K562 (cell line): ENCODE results near the gene PLEKHN1. TPM values are rescaled to one million over a fixed set of nuclear protein-coding genes. Genes with fewer than 3 reads are reported as not detected.
A peak's percentile ranks its signal among the peaks of the same experiment; 100 is the strongest.

Experiments
- CEBPB ChIP-seq: fragments of 450-650 bp; IDR thresholded peaks from 2 replicates; pipeline ENCODE4 v1.6.1; 2016; ENCODE audit warnings: missing genetic modification characterization, missing compliant biosample characterization
- CHD2 ChIP-seq: IDR thresholded peaks from 2 replicates; pipeline ENCODE4 v1.6.1; 2011; ENCODE audit warnings: low read depth, low read length
- CREM ChIP-seq: IDR thresholded peaks from 2 replicates; pipeline ENCODE4 v1.6.1; 2014; ENCODE audit warnings: antibody characterized with exemption, low read depth
- CXXC5 ChIP-seq: fragments of 250-450 bp; sonication (Bioruptor Pico); IDR thresholded peaks from 2 replicates; pipeline ENCODE4 v1.8.0; 2022; ENCODE audit warnings: inconsistent platforms, mild to moderate bottlenecking, moderate library complexity
- ELF2 ChIP-seq: fragments of 250-450 bp; sonication (Bioruptor Pico); IDR thresholded peaks from 2 replicates; pipeline ENCODE4 v1.5.0; 2021; ENCODE audit warnings: mild to moderate bottlenecking
- L3MBTL2 ChIP-seq: fragments of 450-650 bp; IDR thresholded peaks from 2 replicates; pipeline ENCODE4 v1.6.1; 2016; ENCODE audit warnings: mild to moderate bottlenecking, moderate library complexity
- MCM3 ChIP-seq: fragments of 450-650 bp; IDR thresholded peaks from 2 replicates; pipeline ENCODE4 v1.6.1; 2016
- PHF20 ChIP-seq: fragments of 450-650 bp; IDR thresholded peaks from 2 replicates; pipeline ENCODE4 v1.6.1; 2018; ENCODE audit not compliant: partially characterized antibody
- RAD21 ChIP-seq, 2 experiments: fragments of 250-450 bp in 1 of 2; fragments of 450-650 bp in 1 of 2; sonication (Bioruptor Pico) in 1 of 2; formaldehyde crosslinking in 1 of 2; IDR thresholded peaks in 1 of 2; conservative IDR thresholded peaks in 1 of 2; 2 replicates each; pipeline versions ENCODE4 v1.4.0 to v1.8.0; 2020 to 2022; ENCODE audit warnings: mild to moderate bottlenecking in 2 of 2, moderate library complexity in 1 of 2
- SNIP1 ChIP-seq: fragments of 450-650 bp; IDR thresholded peaks from 2 replicates; pipeline ENCODE4 v1.7.1; 2017; ENCODE audit warnings: low read depth, mild to moderate bottlenecking
- STAT5B ChIP-seq: fragments of 250-450 bp; sonication (Bioruptor Pico); IDR thresholded peaks from 2 replicates; pipeline ENCODE4 v1.8.0; 2021; ENCODE audit warnings: mild to moderate bottlenecking, inconsistent platforms
- STAT6 ChIP-seq: sonication (generic); formaldehyde crosslinking; IDR thresholded peaks from 2 replicates; pipeline ENCODE4 v1.8.1; 2023; ENCODE audit warnings: mild to moderate bottlenecking, missing genetic modification reagents
- SUPT5H ChIP-seq: fragments of 450-650 bp; IDR thresholded peaks from 2 replicates; pipeline ENCODE4 v1.6.1; 2016
- TAF7 ChIP-seq: fragments of 450-650 bp; IDR thresholded peaks from 2 replicates; pipeline ENCODE4 v1.6.1; 2016; ENCODE audit warnings: missing genetic modification characterization, missing compliant biosample characterization
- ZNF184 ChIP-seq: sonication (generic); formaldehyde crosslinking; IDR thresholded peaks from 2 replicates; pipeline ENCODE4 v1.5.0; 2020; ENCODE audit warnings: missing genetic modification reagents
- ZNF699 ChIP-seq: fragments of 250-450 bp; sonication (Bioruptor Pico); IDR thresholded peaks from 2 replicates; pipeline ENCODE4 v1.8.0; 2021; ENCODE audit warnings: mild to moderate bottlenecking, moderate library complexity; ENCODE audit not compliant: insufficient replicate concordance
- ZNF717 ChIP-seq: fragments of 250-450 bp; sonication (Bioruptor Pico); IDR thresholded peaks from 2 replicates; pipeline ENCODE4 v1.5.0; 2021
- polyA plus RNA-seq, 8 experiments: library from polyadenylated mRNA; depleted of rRNA in 4 of 8; stranded (reverse) in 5 of 8; unstranded in 3 of 8; fragments of >200 nt; fragmentation: Nextera tagmentation in 2 of 8; fragmentation: Illumina TruSeq in 1 of 8; extraction: Ambion mirVana in 2 of 8; extraction: Trizol in 1 of 8; gene quantifications; 2 replicates each; pipeline versions ENCODE4 v1.2.1 to v1.2.3, GENCODE V29; 2011 to 2014; ENCODE audit warnings: inconsistent platforms in 1 of 8, missing spikeins in 1 of 8
- total RNA-seq, 7 experiments: library from RNA; depleted of rRNA in 6 of 7; stranded (reverse); fragments of >200 nt in 6 of 7; fragmentation: Illumina TruSeq in 2 of 7; extraction: Trizol in 2 of 7; gene quantifications; 2 replicates each; pipeline versions ENCODE4 v1.2.1 to v1.2.3, GENCODE V29; 2011 to 2021; ENCODE audit warnings: low replicate concordance in 1 of 7
- TF ChIP-seq, protein P1 (sequence below): fragments of 450-650 bp; IDR thresholded peaks from 2 replicates; pipeline ENCODE4 v1.6.1; 2016
- TF ChIP-seq, protein P2 (sequence below): fragments of 450-650 bp; IDR thresholded peaks from 2 replicates; pipeline ENCODE4 v1.6.1; 2014; ENCODE audit warnings: low read depth, mild to moderate bottlenecking, moderate library complexity, borderline replicate concordance
- TF ChIP-seq, protein P3 (sequence below): fragments of 250-450 bp; sonication (Bioruptor Pico); IDR thresholded peaks from 2 replicates; pipeline ENCODE4 v1.9.0; 2021; ENCODE audit warnings: mild to moderate bottlenecking
- TF ChIP-seq, protein P4 (sequence below): fragments of 250-450 bp; sonication (Bioruptor Pico); IDR thresholded peaks from 2 replicates; pipeline ENCODE4 v1.5.0; 2022; ENCODE audit warnings: mild to moderate bottlenecking

Gene PLEKHN1
- total and polyA plus RNA-seq, 9 of the 15 experiments (the other 6 are each of a cell fraction or from before 2014, with no cell fraction given) = 0.07 to 1.5 (median 0.13) TPM; not detected in 2

DNA sequence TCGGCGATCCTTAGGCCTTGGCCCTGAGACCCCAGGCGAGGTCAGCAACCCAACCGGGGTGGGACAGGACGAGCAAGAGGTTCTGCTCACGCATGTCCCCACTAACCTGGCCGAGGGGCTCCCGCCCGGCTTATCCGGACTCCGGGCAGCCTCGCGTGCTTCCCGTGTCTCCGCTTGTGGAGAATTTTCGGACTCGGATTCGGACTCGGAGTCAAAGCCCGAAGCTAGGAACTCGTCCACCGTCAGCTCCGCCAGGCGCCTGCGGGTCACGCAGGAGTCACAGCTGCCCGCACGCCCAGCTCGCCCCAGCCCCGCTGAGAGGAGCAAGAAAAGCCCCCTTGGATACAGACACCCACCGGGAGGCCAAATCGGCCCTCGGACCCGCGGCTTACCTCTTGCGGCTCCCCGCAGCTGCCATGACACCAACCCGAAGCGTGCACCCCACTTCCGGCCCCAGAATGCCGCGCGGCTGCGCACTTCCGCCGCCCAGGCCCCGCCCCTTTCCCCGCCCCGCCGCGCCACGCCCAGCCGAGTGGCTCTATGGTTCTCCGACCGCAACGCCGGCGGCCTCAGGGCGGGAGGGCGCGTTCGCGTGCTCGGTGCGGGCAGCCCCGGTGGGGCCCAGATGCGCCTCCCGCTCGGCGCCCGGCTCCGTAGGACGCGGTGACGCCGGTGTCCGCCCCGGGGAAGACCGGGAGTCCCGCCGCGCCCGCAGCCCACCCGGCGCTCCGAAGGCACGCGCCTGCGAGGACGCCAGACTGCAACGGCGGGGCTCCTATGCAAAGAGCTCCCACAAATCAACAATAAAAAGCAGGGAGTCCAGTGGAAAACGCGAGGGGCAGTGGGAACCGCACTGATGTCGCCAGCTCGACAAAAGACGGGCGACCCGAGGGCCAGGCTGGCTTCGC, 7.2 kb upstream of the PLEKHN1 start, which contains the start of gene NOC2L (continued):
- TF ChIP-seq, protein P1, sequence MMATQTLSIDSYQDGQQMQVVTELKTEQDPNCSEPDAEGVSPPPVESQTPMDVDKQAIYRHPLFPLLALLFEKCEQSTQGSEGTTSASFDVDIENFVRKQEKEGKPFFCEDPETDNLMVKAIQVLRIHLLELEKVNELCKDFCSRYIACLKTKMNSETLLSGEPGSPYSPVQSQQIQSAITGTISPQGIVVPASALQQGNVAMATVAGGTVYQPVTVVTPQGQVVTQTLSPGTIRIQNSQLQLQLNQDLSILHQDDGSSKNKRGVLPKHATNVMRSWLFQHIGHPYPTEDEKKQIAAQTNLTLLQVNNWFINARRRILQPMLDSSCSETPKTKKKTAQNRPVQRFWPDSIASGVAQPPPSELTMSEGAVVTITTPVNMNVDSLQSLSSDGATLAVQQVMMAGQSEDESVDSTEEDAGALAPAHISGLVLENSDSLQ = peak; percentile 31; the same call in 1 of the 2 replicates
- no peak for TF ChIP-seq CHD2
- TF ChIP-seq CREM = peak; percentile 82
- no peak for TF ChIP-seq RAD21 (CRISPR knock-in tag; conservative IDR thresholded peaks at IDR 0.05 in 1 of 2, IDR thresholded peaks at IDR 0.05 in 1 of 2)
- TF ChIP-seq ZNF717 = no peak
- 0 out of 2 replicates have a peak, but pooled peaks have one; percentile 41 for TF ChIP-seq L3MBTL2
- no peak for TF ChIP-seq ZNF699
- TF ChIP-seq TAF7 (tag) = peak; percentile 64; the same call in 1 of the 2 replicates
- peak; percentile 88 for TF ChIP-seq SUPT5H
- TF ChIP-seq SNIP1 = no peak
- TF ChIP-seq, protein P2, sequence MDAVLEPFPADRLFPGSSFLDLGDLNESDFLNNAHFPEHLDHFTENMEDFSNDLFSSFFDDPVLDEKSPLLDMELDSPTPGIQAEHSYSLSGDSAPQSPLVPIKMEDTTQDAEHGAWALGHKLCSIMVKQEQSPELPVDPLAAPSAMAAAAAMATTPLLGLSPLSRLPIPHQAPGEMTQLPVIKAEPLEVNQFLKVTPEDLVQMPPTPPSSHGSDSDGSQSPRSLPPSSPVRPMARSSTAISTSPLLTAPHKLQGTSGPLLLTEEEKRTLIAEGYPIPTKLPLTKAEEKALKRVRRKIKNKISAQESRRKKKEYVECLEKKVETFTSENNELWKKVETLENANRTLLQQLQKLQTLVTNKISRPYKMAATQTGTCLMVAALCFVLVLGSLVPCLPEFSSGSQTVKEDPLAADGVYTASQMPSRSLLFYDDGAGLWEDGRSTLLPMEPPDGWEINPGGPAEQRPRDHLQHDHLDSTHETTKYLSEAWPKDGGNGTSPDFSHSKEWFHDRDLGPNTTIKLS = no peak
- TF ChIP-seq ZNF184 (CRISPR knock-in tag) = no peak
- peak; percentile 77 for TF ChIP-seq CXXC5
- peak; percentile 45 for TF ChIP-seq ELF2 (CRISPR knock-in tag)
- no peak for TF ChIP-seq MCM3
- peak; percentile 50; the same call in 1 of the 2 replicates for TF ChIP-seq STAT6 (CRISPR knock-in tag)
- TF ChIP-seq, protein P3, sequence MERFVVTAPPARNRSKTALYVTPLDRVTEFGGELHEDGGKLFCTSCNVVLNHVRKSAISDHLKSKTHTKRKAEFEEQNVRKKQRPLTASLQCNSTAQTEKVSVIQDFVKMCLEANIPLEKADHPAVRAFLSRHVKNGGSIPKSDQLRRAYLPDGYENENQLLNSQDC (CRISPR knock-in tag) = no peak
- no peak for TF ChIP-seq STAT5B (CRISPR knock-in tag)
- TF ChIP-seq, protein P4, sequence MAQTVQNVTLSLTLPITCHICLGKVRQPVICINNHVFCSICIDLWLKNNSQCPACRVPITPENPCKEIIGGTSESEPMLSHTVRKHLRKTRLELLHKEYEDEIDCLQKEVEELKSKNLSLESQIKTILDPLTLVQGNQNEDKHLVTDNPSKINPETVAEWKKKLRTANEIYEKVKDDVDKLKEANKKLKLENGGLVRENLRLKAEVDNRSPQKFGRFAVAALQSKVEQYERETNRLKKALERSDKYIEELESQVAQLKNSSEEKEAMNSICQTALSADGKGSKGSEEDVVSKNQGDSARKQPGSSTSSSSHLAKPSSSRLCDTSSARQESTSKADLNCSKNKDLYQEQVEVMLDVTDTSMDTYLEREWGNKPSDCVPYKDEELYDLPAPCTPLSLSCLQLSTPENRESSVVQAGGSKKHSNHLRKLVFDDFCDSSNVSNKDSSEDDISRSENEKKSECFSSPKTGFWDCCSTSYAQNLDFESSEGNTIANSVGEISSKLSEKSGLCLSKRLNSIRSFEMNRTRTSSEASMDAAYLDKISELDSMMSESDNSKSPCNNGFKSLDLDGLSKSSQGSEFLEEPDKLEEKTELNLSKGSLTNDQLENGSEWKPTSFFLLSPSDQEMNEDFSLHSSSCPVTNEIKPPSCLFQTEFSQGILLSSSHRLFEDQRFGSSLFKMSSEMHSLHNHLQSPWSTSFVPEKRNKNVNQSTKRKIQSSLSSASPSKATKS (CRISPR knock-in tag) = no peak
- TF ChIP-seq PHF20 = peak; percentile 88
- TF ChIP-seq CEBPB (tag) = no peak
